ENCODE measurements around the gene HERC4. TPM values are rescaled to one million over a fixed set of nuclear protein-coding genes. Genes with fewer than 3 reads are reported as not detected.
"Not testable (repeated sequence)": the region's sequence is repeated elsewhere in the genome, so short reads cannot be mapped to it uniquely, and the experiment has no call there.

HERC4 gene
- total RNA-seq, 1 donor from 2014 or later, result 52.7 TPM

DNA sequence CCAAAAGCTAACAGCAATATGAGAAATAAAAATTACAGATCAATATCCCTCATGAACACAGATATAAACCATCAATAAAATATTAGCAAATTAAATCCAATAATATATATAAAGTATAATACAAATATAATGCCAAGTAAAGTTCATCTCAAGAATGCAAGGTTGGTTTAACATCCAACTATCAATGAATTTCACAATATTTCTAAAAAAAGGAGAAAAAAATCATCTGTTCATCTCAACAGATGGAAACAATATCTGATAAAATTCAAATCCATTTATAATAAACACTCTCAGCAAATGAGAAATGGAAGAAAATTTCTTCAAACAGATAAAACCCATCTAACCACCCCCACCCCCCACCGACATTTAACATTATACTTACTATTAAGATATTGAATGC lies 103.8 kb downstream of the HERC4 start:
- DNase-seq (ENCODE audit: low read depth), result no peak

DNA sequence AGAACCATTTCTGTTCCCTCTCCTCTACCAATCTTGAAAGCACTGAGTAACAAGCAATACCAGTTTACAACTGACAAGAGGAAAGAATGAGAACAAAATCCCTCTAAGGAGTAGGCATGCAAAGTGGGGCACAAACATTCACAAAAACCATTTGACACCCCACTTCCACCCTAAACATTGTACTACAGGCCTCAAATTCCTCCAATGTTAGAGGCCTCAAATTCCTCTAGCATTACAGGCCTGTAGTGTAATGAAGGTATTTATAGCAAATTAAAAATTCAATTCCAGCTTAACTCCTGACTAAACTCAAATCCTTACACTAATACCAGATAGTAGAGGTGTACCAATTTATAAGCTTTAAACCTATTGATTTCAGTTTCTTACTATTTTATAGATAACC lies 105.2 kb downstream of the HERC4 start:
- peak; percentile 64 for DNase-seq (ENCODE audit: low read depth)

DNA sequence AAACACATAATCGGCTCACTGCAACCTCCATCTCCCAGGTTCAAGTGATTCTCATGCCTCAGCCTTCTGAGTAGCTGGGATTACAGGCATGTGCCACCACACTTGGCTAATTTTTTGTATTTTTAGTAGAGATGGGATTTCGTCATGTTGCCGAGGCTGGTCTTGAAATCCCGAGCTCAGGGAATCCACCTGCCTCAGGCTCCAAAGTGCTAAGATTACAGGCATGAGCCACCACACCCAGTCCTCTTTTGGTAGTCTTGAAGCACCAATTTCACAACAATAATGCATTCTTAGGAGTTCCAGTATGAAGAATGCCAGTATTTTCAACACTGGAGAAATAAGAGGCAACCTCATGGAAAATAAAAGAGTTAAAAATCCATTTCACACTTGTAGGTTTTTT lies 109.0 kb downstream of the HERC4 start:
- DNase-seq (ENCODE audit: low read depth), result not testable (repeated sequence)

DNA sequence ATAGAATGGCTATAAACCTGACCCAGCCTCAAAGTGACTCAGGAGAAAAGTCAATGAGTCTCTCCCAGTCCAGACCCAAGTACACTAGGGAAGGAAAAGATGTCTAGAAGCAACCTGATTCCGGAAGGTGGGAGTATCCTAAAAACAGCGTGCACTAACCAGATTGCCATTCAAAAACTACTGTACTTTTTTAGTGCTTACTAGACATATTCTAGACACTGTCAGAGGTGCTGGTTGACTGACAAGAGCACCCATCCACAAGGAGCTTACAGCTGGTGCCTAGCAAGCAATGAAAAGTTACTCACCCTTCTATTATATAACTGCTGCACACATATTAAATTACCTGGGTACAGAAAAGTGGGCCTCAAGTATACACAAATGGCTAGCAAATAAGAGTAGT lies 109.6 kb downstream of the HERC4 start:
- DNase-seq (ENCODE audit: low read depth), result peak; percentile 22

DNA sequence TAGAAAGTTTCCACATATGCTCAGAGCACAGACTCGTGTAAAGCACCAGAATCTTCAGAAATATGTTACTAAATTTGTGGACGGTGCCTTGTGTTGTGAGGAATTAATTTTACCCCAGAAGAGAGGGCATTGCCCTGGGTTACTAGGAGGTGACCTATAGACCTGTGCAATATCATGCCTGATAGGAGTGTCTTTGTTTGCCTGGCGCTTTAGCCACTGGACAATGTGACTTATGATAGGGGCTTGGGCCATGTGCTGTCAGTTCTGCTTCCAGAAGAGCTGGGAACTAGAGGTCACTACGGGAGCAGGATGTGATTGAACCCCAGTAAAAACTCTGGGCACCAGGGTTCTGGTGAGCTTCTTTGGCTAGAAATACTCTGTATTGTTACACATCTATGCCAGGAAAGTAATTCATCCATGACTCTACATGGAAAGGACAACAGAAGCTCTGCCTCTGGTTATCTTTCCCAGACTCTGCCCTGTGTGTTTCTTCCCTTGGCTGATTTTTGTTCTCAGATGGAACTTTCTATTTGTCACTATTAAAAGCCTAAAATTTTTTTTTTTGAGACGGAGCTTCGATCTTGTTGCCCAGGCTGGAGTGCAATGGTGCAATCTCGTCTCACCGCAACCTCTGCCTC lies 115.1 kb downstream of the HERC4 start:
- DNase-seq (ENCODE audit: low read depth), result no peak

DNA sequence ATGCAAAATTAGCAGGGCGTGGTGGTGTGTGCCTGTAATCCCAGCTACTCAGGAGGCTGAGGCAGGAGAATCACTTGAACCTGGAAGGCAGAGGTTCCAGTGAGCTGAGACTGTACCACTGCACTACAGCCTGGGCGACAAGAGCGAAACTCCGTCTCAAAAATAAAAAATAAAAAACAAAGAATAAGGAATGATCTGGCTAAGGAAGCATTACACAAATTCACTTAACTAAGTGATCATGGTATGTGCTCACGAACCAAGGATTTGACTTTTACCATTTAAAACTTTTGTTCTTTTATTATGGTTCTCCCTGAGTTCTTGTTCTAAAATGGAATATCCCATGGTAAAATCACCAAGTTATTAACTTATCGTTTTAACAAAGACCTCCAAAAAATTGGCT lies 119.5 kb downstream of the HERC4 start:
- no peak for DNase-seq (ENCODE audit: low read depth)

DNA sequence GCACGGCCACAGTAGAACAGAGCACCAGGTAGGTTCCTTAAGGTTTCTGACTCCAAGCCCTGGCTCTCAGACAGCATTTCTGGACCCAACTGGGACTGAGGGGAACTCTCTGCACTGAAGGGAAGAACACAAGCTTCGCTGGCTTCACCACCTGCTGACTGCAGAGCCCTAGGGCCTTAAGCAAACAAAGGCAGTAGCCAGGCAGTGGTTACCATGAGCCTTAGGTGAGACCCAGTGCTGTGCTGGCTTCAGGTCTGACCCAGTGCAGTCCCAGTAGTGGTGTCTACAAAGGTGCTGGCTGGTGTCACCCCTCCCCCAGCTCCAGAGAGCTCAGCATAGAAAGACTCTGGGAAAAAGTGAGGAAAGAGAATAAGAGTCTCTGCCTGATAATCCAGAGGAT lies 131.2 kb downstream of the HERC4 start:
- no peak for DNase-seq (ENCODE audit: low read depth)

DNA sequence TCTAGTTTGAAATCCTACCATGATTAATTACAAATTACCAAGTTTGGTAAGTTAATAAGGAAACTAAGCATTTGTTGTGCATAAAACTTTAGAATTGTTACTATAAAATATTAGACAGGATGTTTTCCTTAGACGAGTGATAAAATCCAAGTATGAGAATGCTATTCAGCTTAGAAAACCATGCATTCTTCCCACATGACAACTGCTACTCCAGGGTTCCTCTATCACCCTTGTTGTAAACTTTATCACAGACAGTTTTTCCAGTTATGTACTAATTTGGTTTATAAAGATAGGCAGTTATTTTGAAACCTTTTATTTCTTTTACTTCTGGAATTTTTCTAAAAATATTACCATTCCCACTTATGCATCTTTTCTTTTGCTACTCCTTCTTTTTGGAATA lies 138.7 kb downstream of the HERC4 start:
- DNase-seq (ENCODE audit: low read depth), result no peak

DNA sequence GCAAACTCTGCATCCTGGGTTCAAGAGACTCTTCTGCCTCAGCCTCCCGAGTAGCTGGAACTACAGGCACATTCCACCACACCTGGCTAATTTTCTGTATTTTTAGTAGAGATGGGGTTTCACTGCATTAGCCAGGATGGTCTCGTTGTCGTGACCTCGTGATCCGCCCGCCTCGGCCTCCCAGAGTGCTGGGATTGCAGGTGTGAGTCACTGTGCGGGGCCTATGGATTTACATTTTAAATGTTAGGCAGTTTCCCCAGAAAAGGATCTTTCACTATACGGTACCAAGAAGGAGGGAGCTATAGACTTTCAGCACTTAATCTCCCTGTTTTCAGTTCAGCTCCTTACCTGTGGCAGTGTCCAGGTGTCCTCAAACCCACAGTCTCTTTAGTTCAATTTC lies 139.9 kb downstream of the HERC4 start:
- DNase-seq (ENCODE audit: low read depth), result no peak

DNA sequence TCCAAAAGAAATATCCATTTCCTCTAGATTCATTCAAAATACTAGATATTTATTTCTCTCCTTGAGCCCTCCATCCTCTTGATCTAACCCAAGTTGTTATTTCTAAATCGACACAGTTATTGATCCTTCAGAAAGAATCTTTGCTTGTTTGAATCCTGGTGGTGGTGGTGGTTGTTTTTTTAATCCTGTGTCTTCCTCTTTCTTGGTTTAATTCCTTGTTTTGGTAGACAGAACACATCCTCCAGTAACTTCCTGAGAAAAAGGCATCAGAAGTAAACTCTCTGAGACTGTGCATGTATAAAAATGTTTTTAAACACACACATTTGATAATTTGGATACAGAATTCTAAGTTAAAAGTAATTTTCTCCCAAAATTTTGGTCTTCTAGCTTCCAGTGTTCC lies 140.7 kb downstream of the HERC4 start:
- no peak for DNase-seq (ENCODE audit: low read depth)

DNA sequence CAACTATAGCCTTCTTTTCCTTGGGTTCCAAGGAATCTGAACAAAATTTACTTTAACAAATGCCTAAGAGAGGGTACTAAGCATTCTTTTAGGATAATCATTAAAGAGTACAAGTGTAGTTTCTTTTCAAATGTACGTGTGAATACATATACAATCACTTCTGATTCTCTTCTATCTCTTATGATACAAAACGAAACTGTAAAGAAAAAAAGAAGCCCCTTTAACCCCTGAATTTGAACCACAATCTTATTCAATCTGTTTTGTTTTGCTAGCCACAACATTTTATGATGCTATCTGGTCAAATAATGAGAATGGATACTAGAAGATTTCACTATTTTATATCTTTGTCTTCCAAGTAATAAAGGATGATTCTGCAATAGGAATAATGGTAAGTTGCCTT lies 141.9 kb downstream of the HERC4 start:
- no peak for DNase-seq (ENCODE audit: low read depth)

DNA sequence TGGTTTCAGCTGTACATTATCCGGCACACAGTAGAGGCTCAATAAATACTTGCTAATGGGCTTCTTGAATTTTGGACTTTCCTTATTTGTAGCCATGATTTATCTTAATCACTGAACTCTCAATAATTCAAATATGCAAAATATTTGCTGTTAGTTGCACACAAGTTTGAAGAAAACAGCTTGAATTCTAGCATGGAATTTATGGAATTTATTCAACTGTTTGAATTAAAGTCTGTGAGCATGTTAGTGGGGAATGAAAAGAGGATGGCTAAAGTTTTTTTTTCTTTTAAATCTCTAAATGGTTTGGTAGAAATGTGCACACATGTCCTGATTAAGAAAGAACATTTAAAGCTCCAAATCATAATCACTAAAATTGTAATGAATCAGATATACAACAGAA lies 148.1 kb downstream of the HERC4 start:
- no peak for DNase-seq (ENCODE audit: low read depth)

DNA sequence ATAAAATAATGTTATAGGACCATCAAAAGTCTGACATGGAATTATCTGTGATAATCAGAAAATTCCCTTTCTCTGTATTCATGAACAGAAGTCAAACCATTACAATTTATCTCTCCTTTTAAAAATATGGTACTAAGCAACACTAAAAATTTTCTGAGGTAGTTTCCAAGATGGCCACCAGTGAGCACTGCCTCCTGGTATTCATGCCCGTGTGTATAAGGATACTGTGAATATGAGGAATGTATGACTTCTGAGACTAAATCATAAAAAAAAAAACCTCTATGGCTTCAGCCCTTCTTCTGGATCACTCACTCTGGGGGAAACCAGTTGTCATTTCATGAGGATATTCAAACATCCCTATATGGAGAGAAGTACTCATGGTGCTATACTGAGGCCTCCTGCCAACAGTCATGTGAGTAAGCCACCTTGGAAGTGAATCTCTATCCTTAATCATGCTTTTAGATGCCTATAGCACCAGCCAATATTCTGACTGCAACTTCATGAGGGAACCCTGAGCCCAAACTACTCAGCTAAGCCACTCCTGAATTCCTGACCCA lies 149.6 kb downstream of the HERC4 start:
- DNase-seq (ENCODE audit: low read depth), result no peak

DNA sequence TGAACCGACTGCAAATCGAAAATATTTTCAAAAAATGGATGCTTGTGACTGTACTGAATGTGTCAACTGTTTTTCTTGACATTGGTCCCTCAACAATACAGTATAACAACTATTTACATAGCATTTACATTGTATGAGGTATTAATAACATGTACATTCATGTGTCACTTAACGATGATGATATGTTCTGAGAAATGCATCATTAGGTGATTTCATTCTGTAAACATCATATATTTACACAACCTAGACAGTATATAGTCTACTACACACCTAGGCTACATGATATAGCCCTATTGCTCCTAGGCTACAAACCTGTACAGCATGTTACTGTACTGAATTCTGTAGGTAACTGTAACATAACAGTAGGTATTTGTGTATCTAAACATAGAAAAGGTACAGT lies 150.9 kb downstream of the HERC4 start:
- no peak for DNase-seq (ENCODE audit: low read depth)

DNA sequence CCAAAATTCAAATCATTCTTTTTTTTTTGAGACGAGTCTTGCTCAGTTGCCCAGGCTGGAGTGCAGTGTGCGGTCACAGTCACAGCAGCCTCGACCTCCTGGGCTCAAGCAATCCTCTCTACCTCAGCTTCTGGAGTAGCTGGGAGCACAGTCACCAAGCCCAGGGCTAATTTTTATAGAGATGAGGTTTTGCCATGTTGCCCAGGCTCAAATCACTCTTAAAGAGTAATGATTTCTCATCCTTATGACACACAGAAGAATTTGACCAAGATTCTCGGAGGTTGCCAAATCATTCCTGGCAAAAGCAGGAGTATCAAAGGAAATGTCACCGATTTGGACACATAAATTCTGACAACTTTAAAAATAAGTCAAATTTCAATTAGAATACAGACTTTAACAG lies 151.5 kb downstream of the HERC4 start:
- no peak for DNase-seq (ENCODE audit: low read depth)

DNA sequence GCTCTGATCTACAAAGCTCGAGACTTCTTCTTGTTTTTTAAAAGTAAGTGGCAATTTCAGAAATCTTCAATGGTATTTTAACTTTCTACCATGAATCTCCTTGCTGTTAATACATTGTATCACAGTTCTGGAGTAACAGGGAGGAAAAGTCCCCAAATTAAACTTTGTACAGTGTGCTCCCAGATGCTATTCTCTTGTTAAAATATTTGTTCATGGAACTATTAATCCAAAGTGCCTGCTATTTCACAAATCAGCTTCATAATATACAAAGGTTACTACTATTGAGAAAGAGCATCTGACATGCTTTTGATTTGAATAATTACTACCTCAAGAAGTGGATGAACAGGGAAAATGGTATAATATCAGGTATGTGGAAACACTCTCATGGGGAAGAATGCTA lies 154.0 kb downstream of the HERC4 start:
- DNase-seq (ENCODE audit: low read depth), result no peak

DNA sequence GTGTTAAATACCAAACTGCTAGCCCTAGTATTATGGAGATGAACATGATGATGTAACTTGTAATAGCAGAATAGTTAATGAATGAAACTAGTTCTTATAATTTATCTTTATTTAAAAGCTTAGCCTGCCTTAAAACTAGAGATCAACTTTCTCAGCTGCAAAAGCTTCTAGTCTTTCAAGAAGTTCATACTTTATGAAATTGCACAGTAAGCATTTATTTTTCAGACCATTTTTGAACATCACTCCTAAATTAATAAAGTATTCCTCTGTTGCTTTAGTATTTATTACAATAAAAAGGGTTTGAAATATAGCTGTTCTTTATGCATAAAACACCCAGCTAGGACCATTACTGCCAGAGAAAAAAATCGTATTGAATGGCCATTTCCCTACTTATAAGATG lies 157.4 kb downstream of the HERC4 start:
- DNase-seq (ENCODE audit: low read depth), result no peak

DNA sequence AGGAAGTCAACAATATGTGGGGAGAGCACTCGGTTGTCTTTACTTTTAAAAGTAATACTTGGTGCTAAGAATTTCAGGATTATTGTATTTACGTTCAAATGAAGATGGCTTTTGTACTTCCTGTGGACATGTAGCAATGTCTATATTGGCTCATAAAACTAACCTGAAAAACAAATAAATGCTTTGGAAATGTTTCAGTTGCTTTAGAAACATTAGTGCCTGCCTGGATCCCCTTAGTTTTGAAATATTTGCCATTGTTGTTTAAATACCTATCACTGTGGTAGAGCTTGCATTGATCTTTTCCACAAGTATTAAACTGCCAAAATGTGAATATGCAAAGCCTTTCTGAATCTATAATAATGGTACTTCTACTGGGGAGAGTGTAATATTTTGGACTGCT lies 157.9 kb downstream of the HERC4 start:
- no peak for DNase-seq (ENCODE audit: low read depth)

DNA sequence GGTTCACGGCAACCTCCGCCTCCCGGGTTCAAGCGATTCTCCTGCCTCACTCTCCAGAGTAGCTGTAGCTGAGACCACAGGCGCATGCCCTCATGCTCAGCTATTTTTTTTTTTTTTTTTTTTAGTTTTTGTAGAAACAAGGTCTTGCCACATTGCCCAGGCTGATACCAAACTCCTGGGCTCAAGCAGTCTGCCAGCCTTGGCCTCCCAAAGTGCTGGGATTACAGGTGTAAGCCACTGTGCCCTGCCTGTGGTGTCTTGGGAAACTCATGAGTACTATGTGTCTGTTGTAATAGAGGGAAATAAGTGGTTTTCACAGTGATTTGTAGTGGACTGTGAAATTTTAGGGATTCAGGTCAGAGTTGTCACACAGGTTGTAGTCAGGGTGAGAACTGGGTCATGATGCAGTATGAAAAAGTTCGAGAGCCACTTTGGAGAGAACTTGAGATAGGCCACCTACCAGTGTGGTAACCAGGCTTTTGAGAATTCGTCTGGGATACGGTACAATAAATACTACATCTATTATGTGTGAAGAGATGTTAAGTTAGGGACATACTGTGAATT lies 160.2 kb downstream of the HERC4 start:
- DNase-seq (ENCODE audit: low read depth), result no peak

DNA sequence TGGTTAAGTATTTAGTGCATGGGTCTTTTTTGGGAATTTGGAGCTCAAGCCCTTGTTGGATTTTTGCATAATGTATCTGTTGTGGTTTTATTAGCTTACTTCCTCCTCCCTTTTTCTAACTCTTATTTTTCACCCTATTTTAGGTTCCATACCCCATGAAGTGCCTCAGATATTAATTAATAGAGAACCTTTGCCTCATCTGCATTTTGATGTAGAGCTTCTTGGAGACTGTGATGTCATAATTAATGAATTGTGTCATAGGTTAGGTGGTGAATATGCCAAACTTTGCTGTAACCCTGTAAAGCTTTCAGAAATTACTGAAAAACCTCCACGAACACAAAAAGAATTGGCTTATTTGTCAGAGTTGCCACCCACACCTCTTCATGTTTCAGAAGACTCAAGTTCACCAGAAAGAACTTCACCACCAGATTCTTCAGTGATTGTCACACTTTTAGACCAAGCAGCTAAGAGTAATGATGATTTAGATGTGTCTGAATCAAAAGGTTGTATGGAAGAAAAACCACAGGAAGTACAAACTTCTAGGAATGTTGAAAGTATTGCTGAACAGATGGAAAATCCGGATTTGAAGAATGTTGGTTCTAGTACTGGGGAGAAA lies 162.6 kb downstream of the HERC4 start:
- no peak for DNase-seq (ENCODE audit: low read depth)

DNA sequence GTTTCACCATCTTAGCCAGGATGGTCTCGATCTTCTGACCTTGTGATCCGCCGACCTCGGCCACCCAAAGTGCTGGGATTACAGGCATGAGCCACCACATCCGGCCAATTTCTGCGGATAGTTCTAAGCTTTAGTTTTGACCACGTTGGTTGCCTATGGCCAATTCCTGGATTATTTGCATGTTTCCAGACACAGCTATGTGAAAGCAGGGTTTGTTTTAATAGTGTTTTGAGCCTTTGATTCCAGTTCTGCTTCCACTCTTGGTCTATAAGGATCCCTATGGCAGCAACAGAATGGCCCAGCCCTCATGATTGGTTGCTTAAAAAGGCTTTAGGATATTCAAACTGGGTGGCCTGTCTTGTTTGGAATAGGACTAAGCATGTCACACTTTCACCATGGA lies 171.5 kb downstream of the HERC4 start:
- no peak for DNase-seq (ENCODE audit: low read depth)

DNA sequence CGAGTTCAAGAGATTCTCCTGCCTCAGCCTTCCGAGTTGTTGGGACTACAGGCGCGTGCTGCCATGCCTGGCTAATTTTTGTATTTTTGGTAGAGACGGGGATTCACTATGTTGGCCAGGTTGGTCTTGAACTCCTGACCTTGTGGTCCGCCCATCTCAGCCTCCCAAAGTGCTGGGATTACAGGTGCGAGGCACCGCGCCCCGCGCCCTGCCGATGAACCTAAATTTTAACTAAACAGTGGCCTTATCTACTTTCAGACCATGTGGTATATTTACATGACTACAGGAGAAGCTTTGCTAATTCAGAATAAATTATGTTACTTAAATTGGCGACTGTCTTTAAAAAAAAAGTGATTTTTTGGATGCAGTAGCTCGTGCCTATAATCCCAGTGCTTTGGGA lies 181.4 kb downstream of the HERC4 start:
- DNase-seq (ENCODE audit: low read depth), result no peak
